Mucosa of stomach (tissue), 1 donor: ENCODE data around the gene VWCE.
"Not testable (repeated sequence)": the region's sequence is repeated elsewhere in the genome, so short reads cannot be mapped to it uniquely, and the experiment has no call there.

Experiments used
- H3K27me3 ChIP-seq: one replicate; pipeline ENCODE4 v1.7.0; 2013; ENCODE audit warnings: mild to moderate bottlenecking, low read length; ENCODE audit not compliant: control insufficient read depth, insufficient read depth
- H3K36me3 ChIP-seq: one replicate; pipeline ENCODE4 v1.7.0; 2013; ENCODE audit warnings: low read length; ENCODE audit not compliant: control insufficient read depth, insufficient read depth
- H3K4me1 ChIP-seq: one replicate; pipeline ENCODE4 v1.7.0; 2013; ENCODE audit warnings: mild to moderate bottlenecking, low read length; ENCODE audit not compliant: control insufficient read depth, insufficient read depth
- H3K4me3 ChIP-seq: one replicate; pipeline ENCODE4 v1.7.0; 2013; ENCODE audit warnings: low read length
- H3K9ac ChIP-seq: one replicate; pipeline ENCODE4 v1.7.0; 2013; ENCODE audit warnings: mild to moderate bottlenecking, low read length, moderate library complexity
- H3K9me3 ChIP-seq: one replicate; pipeline ENCODE4 v1.7.0; 2013; ENCODE audit warnings: mild to moderate bottlenecking, low read length, moderate library complexity; ENCODE audit not compliant: control insufficient read depth
- donor health status: Pancreatic carcinoma.

The VWCE gene

DNA sequence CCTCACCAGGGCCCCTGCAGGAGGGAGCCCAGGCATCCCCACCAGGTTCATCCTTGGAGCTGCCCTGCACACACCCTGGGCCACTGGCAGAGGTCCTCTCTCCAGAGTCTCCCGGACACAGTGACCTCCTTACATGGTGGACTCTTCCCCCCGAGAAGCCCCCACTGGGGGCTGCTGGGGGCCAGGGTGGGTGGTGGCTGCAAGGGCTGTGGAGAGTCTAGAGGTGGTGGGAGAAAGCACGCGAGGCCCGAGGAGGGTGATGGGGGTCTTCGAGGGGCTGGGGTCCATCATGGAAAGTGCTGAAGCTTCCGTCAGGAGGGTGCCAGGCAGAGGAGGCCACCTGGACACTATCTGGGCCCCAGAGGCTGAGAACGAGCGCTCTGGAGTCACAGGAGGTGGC, 36.6 kb downstream of the VWCE start:
- Histone ChIP-seq H3K4me3 (no peak overlapping the region), H3K9ac (no peak overlapping the region), H3K4me1 (peaks cover 3% of the 10 kb centered on the region), H3K27me3 (no peaks in the 10 kb centered on the region), H3K9me3 (no peaks in the 10 kb centered on the region), H3K36me3 (no peaks in the 10 kb centered on the region)

- Histone ChIP-seq H3K4me1 (peaks cover 3% of the 10 kb centered on the region), H3K36me3 (no peaks in the 10 kb centered on the region)
These were observed 38.2 kb downstream of the VWCE start for GRCh38 chr11:61256710-61257482.

DNA sequence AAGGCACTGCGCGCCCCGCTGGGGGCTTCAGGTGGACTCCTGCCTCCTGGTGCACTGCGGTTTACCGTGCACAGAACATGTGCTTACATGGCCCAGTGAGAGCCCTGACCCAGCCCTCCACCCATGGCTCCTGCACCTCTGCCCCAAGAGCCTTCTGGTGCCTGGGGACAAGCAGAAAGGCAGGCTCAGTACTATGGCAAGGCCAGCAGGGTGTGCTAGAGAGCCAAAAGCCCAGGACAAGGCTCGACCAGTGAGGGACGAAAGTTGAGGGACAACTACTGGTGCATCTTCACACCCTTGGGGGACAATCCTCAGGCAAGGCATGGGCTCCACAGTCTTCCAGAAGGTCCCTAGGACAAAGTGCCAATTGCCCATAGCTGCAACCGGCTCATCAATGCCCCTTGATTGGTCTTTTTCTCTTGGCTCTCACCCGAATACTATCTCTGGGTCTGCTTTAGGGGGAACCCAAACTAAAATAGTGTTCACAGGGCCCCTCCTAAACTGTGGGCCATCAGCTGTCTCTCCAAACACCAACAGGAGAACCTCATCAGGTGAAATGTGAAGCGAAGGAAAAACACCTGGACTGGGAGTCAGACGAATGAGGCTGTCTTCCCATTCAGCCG, 40.6 kb downstream of the VWCE start:
- Histone ChIP-seq H3K9me3 (no peaks in the 10 kb centered on the region), H3K9ac (no peak overlapping the region), H3K27me3 (no peaks in the 10 kb centered on the region), H3K4me3 (no peak overlapping the region), H3K4me1 (peaks cover 3% of the 10 kb centered on the region), H3K36me3 (no peaks in the 10 kb centered on the region)

More at GRCh38 chr11:61256710-61257482, 38.2 kb downstream of the VWCE start:
- Histone ChIP-seq H3K27me3 (no peaks in the 10 kb centered on the region), H3K4me3 (no peak overlapping the region), H3K9me3 (no peaks in the 10 kb centered on the region), H3K9ac (no peak overlapping the region)

GRCh38 chr11:61252332-61252731, 42.8 kb downstream of the VWCE start:
- H3K9ac ChIP-seq, H3K9me3 ChIP-seq, H3K36me3 ChIP-seq, H3K27me3 ChIP-seq, H3K4me3 ChIP-seq, H3K4me1 ChIP-seq: not testable (repeated sequence)

DNA sequence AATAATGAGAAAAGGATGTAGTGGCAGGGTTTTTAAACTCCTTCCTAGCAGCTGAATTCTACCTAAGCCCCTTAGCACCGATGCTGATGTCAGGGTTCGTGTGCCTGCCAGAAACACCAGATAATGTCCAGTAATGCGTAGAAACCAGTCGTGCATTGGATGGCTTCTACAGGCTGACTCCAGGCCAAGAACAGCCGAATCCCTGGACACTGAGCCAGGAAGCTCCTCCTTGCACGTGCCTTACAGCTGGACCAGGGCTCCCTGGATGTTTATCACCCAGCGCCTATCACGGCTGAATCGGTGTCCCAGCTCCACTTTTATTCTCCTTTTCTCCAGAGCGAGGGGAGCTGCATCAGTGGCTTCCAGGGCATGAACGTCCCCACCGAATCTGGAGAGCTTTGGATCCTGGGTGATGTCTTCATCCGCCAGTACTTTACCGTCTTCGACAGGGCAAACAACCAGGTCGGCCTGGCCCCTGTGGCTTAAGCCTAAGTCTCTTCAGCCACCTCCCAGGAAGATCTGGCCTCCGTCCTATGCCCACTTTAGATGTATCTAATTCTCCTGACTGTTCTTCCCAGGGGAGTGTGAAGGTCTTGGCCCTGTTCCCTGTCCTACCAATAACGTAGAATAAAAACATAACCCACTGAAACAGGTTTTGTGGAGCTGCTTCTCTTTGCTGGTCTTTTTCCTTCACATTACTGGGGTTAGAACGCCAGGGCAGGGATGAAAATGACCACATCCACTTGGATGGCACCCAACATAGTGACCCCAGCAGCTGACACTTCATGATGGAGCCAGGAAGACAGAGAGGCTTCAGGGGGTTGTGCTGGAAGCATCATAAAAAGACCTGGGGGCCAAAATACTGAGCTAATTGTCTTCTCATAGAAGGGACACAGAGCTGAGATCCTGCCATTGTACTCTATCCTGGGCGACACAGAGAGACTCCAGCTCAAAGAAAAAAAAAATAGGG, 44.0 kb downstream of the VWCE start:
- H3K4me1 ChIP-seq, H3K9me3 ChIP-seq, H3K9ac ChIP-seq: not testable (repeated sequence)

DNA sequence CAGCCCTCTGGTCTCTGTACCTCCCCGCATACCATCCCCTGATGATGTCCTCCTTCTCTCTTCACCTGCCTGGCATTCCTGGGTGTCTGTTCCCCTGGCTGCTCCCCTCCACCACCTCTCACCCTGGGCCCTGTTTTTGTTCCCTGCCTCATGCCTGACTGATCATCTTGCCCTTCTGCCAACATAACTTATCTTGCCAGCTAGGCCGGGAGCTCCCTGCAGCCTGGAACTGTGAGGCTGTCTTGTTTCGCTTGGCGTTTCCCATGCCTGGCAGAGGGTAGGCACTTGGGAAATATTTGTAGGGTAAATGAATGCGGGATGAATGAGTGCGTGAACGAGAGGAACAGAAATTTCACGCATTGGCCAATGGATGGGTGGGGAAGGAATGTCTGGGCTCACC, 45.9 kb downstream of the VWCE start:
- H3K9me3 ChIP-seq, H3K9ac ChIP-seq, H3K4me1 ChIP-seq, H3K27me3 ChIP-seq, H3K4me3 ChIP-seq, H3K36me3 ChIP-seq: not testable (repeated sequence)

More for the DNA sequence above, 44.0 kb downstream of the VWCE start:
- H3K36me3 ChIP-seq, H3K4me3 ChIP-seq, H3K27me3 ChIP-seq: not testable (repeated sequence)

- H3K4me3 ChIP-seq, H3K27me3 ChIP-seq, H3K4me1 ChIP-seq, H3K9me3 ChIP-seq, H3K9ac ChIP-seq, H3K36me3 ChIP-seq: not testable (repeated sequence)
These were observed 47.0 kb downstream of the VWCE start for GRCh38 chr11:61248071-61248470.

- not testable (repeated sequence) for H3K9me3 ChIP-seq, H3K9ac ChIP-seq, H3K36me3 ChIP-seq, H3K4me1 ChIP-seq, H3K27me3 ChIP-seq, H3K4me3 ChIP-seq
These were observed 49.7 kb downstream of the VWCE start for GRCh38 chr11:61245284-61245964.

GRCh38 chr11:61241526-61241925, 53.6 kb downstream of the VWCE start:
- not testable (repeated sequence) for H3K36me3 ChIP-seq, H3K9ac ChIP-seq, H3K4me1 ChIP-seq, H3K4me3 ChIP-seq, H3K9me3 ChIP-seq, H3K27me3 ChIP-seq

DNA sequence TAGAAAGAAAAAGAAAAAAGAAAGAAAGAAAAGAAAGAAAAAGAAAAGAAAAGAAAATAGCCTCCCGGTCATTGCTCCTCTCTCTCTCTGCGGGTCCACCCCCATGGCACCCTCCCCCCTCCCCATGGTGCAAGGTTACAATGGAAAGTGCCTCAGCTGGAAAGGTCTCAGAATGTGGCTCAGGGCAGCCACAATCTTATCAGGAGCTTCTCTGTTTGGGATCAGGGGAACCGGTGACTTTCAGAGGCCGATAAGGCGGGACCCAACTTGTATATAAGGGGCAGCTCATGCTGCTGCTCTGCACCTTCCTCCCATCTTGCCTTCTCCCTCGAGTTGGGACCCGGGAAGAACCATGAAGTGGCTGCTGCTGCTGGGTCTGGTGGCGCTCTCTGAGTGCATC, 54.2 kb downstream of the VWCE start, which contains the start of gene PGA5:
Gene PGA5, plus strand, starts transcription at position 301 of the 400 bp plus-strand sequence. Its CDS starts 52 bp downstream, at position 353.
- H3K27me3 ChIP-seq, H3K36me3 ChIP-seq, H3K9me3 ChIP-seq, H3K4me3 ChIP-seq, H3K9ac ChIP-seq, H3K4me1 ChIP-seq: not testable (repeated sequence)

DNA sequence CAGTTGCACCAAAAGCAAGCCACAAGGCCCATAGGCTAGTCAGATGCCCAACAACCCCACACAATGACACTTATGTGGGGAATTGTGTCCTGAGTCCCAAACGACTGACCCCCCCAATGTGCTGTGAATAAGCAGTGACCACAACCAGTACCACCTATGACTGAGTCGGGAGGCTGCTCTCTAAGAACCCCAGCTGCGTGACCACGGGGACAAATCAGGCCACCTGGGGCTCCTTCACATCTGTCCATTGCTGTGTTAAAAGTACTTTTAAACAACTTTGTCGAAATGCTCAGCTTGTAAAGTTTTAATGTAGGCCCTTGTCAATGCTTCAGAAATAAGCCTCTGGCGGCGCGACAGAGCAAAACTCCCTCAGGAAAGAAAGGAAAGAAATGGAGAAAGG, 54.8 kb downstream of the VWCE start:
- H3K27me3 ChIP-seq, H3K36me3 ChIP-seq, H3K4me3 ChIP-seq, H3K4me1 ChIP-seq, H3K9me3 ChIP-seq, H3K9ac ChIP-seq: not testable (repeated sequence)
